ENCODE measurements around the gene SCYGR1.

- TF ChIP-seq POLR2A (IDR thresholded peaks at IDR 0.05; ENCODE audit: low read depth, low read length) (no peak), TAF1 (IDR thresholded peaks at IDR 0.05; ENCODE audit: borderline replicate concordance, low read depth, low read length) (no peak), POLR2AphosphoS5 (IDR thresholded peaks at IDR 0.05; ENCODE audit: low read depth, low read length) (no peak)
Measured at GRCh38 chr2:227373389-227373788, 14.4 kb downstream of the SCYGR1 start.
